IMR-90 (cell line): ENCODE measurements around the gene COL28A1.

ENCODE experiments used
- BHLHE40 ChIP-seq: fragments of 150-350 bp; IDR thresholded peaks from 2 replicates; pipeline ENCODE4 v1.6.1; 2016; ENCODE audit warnings: mild to moderate bottlenecking, low read depth, low read length
- CEBPB ChIP-seq: IDR thresholded peaks from 2 replicates; pipeline ENCODE4 v1.6.1; 2012; ENCODE audit warnings: low read depth, low read length, improper control_type of control experiment
- FOS ChIP-seq: fragments of 150-350 bp; IDR thresholded peaks from 2 replicates; pipeline ENCODE4 v1.6.1; 2016; ENCODE audit warnings: low read depth, low read length
- POLR2A ChIP-seq: IDR thresholded peaks from 2 replicates; pipeline ENCODE4 v1.6.1; 2012; ENCODE audit warnings: mild to moderate bottlenecking, low read depth, low read length
- RAD21 ChIP-seq: IDR thresholded peaks from 2 replicates; pipeline ENCODE4 v1.6.1; 2012; ENCODE audit warnings: low read length, improper control_type of control experiment
- RCOR1 ChIP-seq: IDR thresholded peaks from 2 replicates; pipeline ENCODE4 v1.6.1; 2012; ENCODE audit warnings: mild to moderate bottlenecking, low read length, improper control_type of control experiment; ENCODE audit not compliant: insufficient replicate concordance
- SMC3 ChIP-seq: fragments of 150-350 bp; IDR thresholded peaks from 2 replicates; pipeline ENCODE4 v1.6.1; 2016; ENCODE audit warnings: low read depth, mild to moderate bottlenecking, antibody characterized with exemption, low read length, moderate library complexity
- TF ChIP-seq, protein P1 (sequence below): conservative IDR thresholded peaks from 2 replicates; pipeline ENCODE4 v1.5.1; 2012; ENCODE audit warnings: mild to moderate bottlenecking, low read depth, low read length, improper control_type of control experiment

- TF ChIP-seq FOS (no peak), RAD21 (no peak), BHLHE40 (no peak), POLR2A (no peak), SMC3 (no peak), CEBPB (no peak), RCOR1 (no peak)
- TF ChIP-seq, protein P1, sequence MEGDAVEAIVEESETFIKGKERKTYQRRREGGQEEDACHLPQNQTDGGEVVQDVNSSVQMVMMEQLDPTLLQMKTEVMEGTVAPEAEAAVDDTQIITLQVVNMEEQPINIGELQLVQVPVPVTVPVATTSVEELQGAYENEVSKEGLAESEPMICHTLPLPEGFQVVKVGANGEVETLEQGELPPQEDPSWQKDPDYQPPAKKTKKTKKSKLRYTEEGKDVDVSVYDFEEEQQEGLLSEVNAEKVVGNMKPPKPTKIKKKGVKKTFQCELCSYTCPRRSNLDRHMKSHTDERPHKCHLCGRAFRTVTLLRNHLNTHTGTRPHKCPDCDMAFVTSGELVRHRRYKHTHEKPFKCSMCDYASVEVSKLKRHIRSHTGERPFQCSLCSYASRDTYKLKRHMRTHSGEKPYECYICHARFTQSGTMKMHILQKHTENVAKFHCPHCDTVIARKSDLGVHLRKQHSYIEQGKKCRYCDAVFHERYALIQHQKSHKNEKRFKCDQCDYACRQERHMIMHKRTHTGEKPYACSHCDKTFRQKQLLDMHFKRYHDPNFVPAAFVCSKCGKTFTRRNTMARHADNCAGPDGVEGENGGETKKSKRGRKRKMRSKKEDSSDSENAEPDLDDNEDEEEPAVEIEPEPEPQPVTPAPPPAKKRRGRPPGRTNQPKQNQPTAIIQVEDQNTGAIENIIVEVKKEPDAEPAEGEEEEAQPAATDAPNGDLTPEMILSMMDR = no peak
These were observed 14.4 kb downstream of the COL28A1 start for GRCh38 chr7:7521259-7521658.
